Ramos (cell line): Measurements from ENCODE around the gene GRIN3B.
"Not testable (repeated sequence)": the region's sequence is repeated elsewhere in the genome, so short reads cannot be mapped to it uniquely, and the experiment has no call there.

Source experiments
- in situ Hi-C: fragments of 300-500 bp; cut with MboI; formaldehyde crosslinking; loops from one replicate; pipeline ENCODE4 v1.14.3; 2022; ENCODE audit warnings: low sequenced_read_pairs; ENCODE audit not compliant: unreplicated experiment

GRIN3B gene

GRCh38 chr19:1016647-1017114 lies 16.5 kb downstream of the GRIN3B start:
- in situ Hi-C loops: no loop called here

- in situ Hi-C loops: no loop called here
These were observed 17.1 kb downstream of the GRIN3B start for GRCh38 chr19:1017115-1017905.

DNA sequence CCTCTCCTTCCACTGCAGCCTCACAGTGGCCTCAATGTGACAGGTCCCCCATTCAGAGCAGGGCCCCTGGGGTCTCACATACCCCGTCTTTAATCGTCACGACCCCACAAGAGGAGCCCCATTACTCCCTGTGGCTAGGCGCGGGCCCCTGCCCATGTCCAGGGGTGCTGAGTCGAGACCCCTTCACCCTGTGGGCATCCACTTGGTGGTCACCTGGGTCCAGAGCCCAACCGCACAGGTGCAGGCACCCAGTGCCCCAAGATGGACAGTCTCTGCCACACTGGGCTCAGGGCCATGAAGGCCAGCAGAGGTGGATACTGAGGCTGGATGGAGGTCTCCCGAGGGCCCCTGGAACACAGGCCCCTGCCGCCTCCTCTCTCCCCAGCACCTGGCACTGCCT lies 17.7 kb downstream of the GRIN3B start:
- in situ Hi-C loops: no loop called here

- in situ Hi-C loops: no loop called here
These were observed 18.2 kb downstream of the GRIN3B start for GRCh38 chr19:1018393-1018792.

- in situ Hi-C loops: no loop called here
These were observed 18.9 kb downstream of the GRIN3B start for GRCh38 chr19:1018932-1019615.

DNA sequence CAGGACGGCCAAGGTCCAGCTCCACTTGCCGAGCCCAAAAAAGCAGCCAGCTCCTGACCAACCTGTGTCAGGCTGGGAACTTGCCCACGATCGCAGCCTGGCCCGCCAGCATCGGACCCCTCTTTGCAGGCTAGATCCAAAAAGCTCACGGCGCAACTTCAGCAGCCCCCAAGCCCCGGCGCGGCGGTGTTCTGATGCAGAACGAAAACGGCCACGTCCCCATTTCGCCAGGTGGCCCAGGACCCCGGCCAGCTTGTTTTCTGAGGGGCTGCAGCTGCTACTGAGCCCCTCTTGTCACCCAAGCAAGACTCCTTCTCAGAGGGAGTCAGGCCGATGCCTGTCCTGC lies 19.4 kb downstream of the GRIN3B start:
- in situ Hi-C loops: no loop called here

GRCh38 chr19:1019980-1020867 lies 20.0 kb downstream of the GRIN3B start:
- in situ Hi-C loops: no loop called here

GRCh38 chr19:1020868-1021425 lies 20.7 kb downstream of the GRIN3B start, which contains the start of gene TMEM259:
TSS of gene TMEM259 (minus strand) at chr19:1021123. CDS start at chr19:1020996, 127 bp downstream.
- in situ Hi-C loops: no loop called here

DNA sequence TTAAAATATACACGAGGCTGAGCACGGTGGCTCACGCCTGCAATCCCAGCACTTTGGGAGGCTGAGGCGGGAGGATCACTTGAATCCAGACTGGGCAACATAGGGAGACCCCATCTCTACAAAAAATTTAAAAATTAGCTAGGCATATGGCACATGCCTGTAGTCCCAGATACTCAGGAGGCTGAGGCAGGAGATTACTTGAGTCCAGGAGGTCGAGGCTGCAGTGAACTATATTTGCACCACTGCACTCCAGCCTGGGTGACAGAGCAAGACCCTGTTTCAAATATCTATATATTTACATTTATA lies 23.6 kb downstream of the GRIN3B start:
- in situ Hi-C loops: not testable (repeated sequence)

DNA sequence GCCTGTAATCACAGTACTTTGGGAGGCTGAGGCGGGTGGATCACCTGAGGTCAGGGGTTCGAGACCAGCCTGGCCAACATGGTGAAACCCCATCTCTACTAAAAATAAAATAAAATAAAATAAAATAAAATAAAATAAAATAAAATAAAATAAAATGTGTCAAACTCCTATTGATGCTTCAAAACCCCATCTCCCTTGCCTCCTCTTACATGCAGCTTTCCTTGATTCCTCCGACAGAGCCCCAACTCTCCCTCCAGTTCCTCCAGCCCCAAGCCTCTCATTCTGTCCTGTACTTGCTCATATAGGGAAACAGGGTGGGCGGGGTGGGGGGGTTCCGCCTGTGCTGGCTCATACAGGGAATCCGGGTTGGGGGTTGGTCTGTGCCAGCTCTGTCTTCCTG lies 24.9 kb downstream of the GRIN3B start:
- in situ Hi-C loops: not testable (repeated sequence)

DNA sequence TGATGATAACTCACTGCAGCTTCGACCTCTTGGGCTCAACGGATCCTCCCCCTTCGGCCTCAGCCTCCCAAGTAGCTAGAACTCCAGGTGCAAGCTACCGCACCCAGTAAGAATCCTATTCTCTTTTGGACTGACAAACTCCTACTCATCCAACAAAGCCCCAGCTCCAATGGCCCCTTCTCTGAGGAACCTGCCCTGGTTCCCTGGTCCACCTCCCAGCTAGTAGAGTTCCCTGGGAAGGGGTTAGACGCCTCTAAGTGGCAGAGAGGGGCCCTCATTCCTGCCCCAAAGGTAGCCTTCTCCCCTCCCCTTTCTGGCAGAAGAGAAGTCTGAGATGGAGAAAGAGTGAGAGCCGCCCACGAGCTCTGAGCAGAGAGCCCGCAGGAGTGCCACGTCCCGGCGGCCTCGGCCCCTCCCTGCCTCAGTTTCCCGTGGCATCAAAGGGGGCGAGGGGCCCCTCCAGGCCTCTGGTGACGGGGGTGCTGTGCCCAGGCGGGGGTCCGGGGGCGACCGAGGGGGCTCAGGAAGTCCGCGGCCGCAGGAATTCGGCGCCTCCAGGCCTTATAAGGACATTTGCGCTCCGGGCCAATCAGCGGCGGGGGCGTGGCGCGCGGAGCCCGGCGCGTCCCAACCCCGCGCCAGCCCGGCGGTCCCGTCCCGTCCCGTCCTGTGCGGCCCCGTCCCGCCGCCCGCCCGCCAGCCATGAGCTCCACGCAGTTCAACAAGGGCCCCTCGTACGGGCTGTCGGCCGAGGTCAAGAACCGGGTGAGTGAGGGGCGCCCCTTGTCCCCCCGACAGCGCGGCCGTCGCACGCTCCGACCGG lies 26.0 kb downstream of the GRIN3B start, which contains the start of gene CNN2:
Gene CNN2 (plus strand): TSS at position 649 of the 823 bp plus-strand sequence. CDS start 54 bp downstream, at position 703.
- in situ Hi-C loops: no loop called here

GRCh38 chr19:1026783-1027649 lies 26.8 kb downstream of the GRIN3B start:
- in situ Hi-C loops: no loop called here

DNA sequence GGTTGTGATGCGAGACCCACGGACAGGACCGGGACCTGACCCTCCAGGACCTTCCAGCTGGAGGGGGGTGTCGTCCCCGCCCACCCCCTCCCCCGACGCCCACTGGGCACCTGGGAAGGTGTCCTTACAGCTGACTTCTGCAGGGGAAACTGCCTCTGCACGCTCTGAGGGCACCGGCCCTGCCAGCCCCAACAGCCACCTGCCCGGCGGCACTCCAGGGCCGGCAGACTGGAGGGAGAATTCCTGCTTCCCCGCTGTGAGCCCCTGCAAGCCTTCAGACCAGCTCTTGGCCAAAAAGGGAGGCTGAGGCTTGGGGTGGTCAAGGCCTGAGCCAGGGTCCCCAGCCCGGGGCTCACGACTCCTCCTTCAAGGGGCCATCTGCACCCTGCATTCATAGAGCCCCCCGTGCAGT lies 27.4 kb downstream of the GRIN3B start:
- in situ Hi-C loops: no loop called here

- in situ Hi-C loops: no loop called here
These were observed 28.1 kb downstream of the GRIN3B start for GRCh38 chr19:1028062-1028926.

- in situ Hi-C loops: no loop called here
These were observed 32.1 kb downstream of the GRIN3B start for GRCh38 chr19:1032264-1032867.

GRCh38 chr19:1035998-1036621 lies 35.9 kb downstream of the GRIN3B start:
- in situ Hi-C loops: no loop called here

- in situ Hi-C loops: no loop called here
These were observed 37.4 kb downstream of the GRIN3B start for GRCh38 chr19:1037621-1038064.
